GM10266 (cell line): ENCODE results near the gene ACSS1.

ENCODE experiments used
- DNase-seq: peaks from one replicate; pipeline ENCODE4 v3.0.0; 2012; ENCODE audit errors: extremely low spot score
- CTCF ChIP-seq: IDR thresholded peaks from 2 replicates; pipeline ENCODE4 v1.5.1; 2012; ENCODE audit warnings: mild to moderate bottlenecking, low read depth; ENCODE audit not compliant: control insufficient read depth, insufficient read depth; ENCODE audit errors: missing control alignments

ACSS1 gene

GRCh38 chr20:24993337-24994185 lies 64.4 kb downstream of the ACSS1 start:
- peak; percentile 27 for TF ChIP-seq CTCF
- no peak for DNase-seq

- no peak for TF ChIP-seq CTCF
- DNase-seq = peak; percentile 93
Measured at GRCh38 chr20:24992487-24993205, 65.3 kb downstream of the ACSS1 start, which contains the start of gene APMAP. Gene APMAP, minus strand, starts transcription at chr20:24992751. Its CDS starts 63 bp downstream, at chr20:24992688.

GRCh38 chr20:24991897-24992486 lies 65.9 kb downstream of the ACSS1 start:
- no peak for DNase-seq
- TF ChIP-seq CTCF = no peak

GRCh38 chr20:24990810-24991252 lies 67.1 kb downstream of the ACSS1 start:
- TF ChIP-seq CTCF = no peak
- no peak for DNase-seq

GRCh38 chr20:24989162-24989561 lies 68.8 kb downstream of the ACSS1 start:
- TF ChIP-seq CTCF = no peak
- no peak for DNase-seq

GRCh38 chr20:24987873-24988835 lies 69.8 kb downstream of the ACSS1 start:
- TF ChIP-seq CTCF = no peak
- DNase-seq = no peak
